ENCODE data around the gene PLRG1.

GRCh38 chr4:154589296-154590197 is 39.3 kb upstream of the PLRG1 start:
- TF ChIP-seq CTCF (IDR thresholded peaks at IDR 0.05) (no peak), POLR2A (IDR thresholded peaks at IDR 0.05) (no peak)
